Ramos (cell line): ENCODE measurements around the gene STX16.

Experiments
- in situ Hi-C: fragments of 300-500 bp; cut with MboI; formaldehyde crosslinking; loops from one replicate; pipeline ENCODE4 v1.14.3; 2022; ENCODE audit warnings: low sequenced_read_pairs; ENCODE audit not compliant: unreplicated experiment

STX16 gene

GRCh38 chr20:58650776-58651558 lies at the start of gene STX16:
STX16 (plus strand) TSS chr20:58651283; CDS start chr20:58652007, 724 bp downstream.
- in situ Hi-C loops, result no loop called here

GRCh38 chr20:58602124-58602523 lies 49.0 kb upstream of the STX16 start:
- in situ Hi-C loops, result no loop called here

- in situ Hi-C loops, result no loop called here
Measured at GRCh38 chr20:58603721-58604120, 47.4 kb upstream of the STX16 start.

GRCh38 chr20:58604128-58604881 lies 46.8 kb upstream of the STX16 start:
- in situ Hi-C loops, result no loop called here

GRCh38 chr20:58605292-58606065 lies 45.6 kb upstream of the STX16 start:
- in situ Hi-C loops, result no loop called here

GRCh38 chr20:58606184-58606583 lies 44.9 kb upstream of the STX16 start:
- in situ Hi-C loops, result no loop called here

GRCh38 chr20:58608096-58608840 lies 42.8 kb upstream of the STX16 start:
- in situ Hi-C loops, result no loop called here

GRCh38 chr20:58609026-58609425 lies 42.1 kb upstream of the STX16 start:
- in situ Hi-C loops, result no loop called here

- in situ Hi-C loops, result no loop called here
Measured at GRCh38 chr20:58610071-58610800, 40.8 kb upstream of the STX16 start.

GRCh38 chr20:58610811-58611210 lies 40.3 kb upstream of the STX16 start:
- in situ Hi-C loops, result no loop called here

- in situ Hi-C loops, result no loop called here
Measured at GRCh38 chr20:58611236-58612030, 39.6 kb upstream of the STX16 start.

- in situ Hi-C loops, result no loop called here
Measured at GRCh38 chr20:58612121-58612691, 38.9 kb upstream of the STX16 start.

- in situ Hi-C loops, result no loop called here
Measured at GRCh38 chr20:58613061-58613854, 37.8 kb upstream of the STX16 start.

- in situ Hi-C loops, result no loop called here
Measured at GRCh38 chr20:58614366-58614765, 36.7 kb upstream of the STX16 start.

GRCh38 chr20:58614984-58615760 lies 35.9 kb upstream of the STX16 start:
- in situ Hi-C loops, result no loop called here

- in situ Hi-C loops, result no loop called here
Measured at GRCh38 chr20:58616411-58616810, 34.7 kb upstream of the STX16 start.

GRCh38 chr20:58617158-58617557 lies 33.9 kb upstream of the STX16 start:
- in situ Hi-C loops, result no loop called here
